ENCODE results near the gene ATP11A. TPM values are rescaled to one million over a fixed set of nuclear protein-coding genes. Genes with fewer than 3 reads are reported as not detected.

ATP11A gene
- total RNA-seq, 1 experiment from 2014 or later = 65.3 TPM

DNA sequence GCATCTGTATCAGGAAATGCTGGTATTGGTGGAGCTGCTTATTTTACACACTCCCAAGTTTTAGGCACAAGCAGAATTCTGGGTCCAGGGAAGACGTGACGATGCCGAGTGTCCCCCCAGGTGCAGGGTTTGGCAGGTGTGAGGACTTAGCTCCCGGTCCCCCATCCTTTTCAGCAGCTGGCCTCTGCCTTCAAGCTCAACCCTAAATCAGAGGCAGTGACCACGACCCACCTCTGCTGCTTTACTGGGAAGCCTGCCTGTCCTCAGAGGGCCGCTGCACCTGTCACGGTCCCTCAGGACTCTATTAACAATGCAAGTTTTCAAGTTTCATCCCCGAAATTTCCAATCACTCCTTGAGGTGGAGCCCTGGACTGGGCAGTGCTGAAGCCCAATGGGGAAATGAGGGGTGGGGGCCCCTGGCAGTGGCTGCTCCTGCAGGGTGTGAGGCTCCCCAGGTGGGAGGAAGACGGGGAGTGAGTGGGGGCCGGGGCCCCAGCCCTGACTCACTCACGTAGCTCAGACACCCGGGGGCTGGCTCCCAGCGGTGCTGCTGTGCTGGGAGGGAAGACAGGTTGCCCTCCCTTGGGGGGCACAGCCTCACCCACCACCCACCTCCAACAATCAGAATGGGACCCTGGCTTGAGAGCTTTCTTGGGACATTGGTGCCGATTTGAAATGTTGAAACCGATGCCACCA lies 186.6 kb downstream of the ATP11A start:
- Histone ChIP-seq H3K56ac (ENCODE audit: insufficient read length, low read depth, low read length) (no peak overlapping the region), H3K27me3 (ENCODE audit: insufficient read depth, low read length) (no peaks in the 10 kb centered on the region), H4K8ac (replicated peaks; ENCODE audit: insufficient read length, low read depth, low read length) (no peak overlapping the region), H4K20me1 (ENCODE audit: control insufficient read depth, insufficient read depth, insufficient read length) (no peaks in the 10 kb centered on the region), H2BK12ac (ENCODE audit: insufficient read length, low read depth, low read length) (no peak overlapping the region), H2BK120ac (ENCODE audit: low read depth, low read length, poor library complexity, severe bottlenecking) (no peak overlapping the region), H2BK20ac (ENCODE audit: low read depth, low read length, poor library complexity, severe bottlenecking) (no peak overlapping the region), H3K4me1 (ENCODE audit: insufficient read depth, low read length) (no peaks in the 10 kb centered on the region), H3K9me3 (ENCODE audit: control insufficient read depth, low read depth, low read length) (no peaks in the 10 kb centered on the region), H3K4me2 (ENCODE audit: insufficient read depth, insufficient read length, low read length) (no peak overlapping the region), H3K23me2 (ENCODE audit: insufficient read length, low read depth, low read length, poor library complexity, severe bottlenecking) (no peaks in the 10 kb centered on the region), H3K4ac (ENCODE audit: low read depth, low read length) (no peak overlapping the region), H3K18ac (ENCODE audit: insufficient read length, low read depth, low read length) (no peak overlapping the region), H3K23ac (ENCODE audit: insufficient read length, low read depth, low read length) (no peak overlapping the region), H3K79me2 (ENCODE audit: insufficient read depth, low read length) (no peaks in the 10 kb centered on the region), H3K14ac (ENCODE audit: insufficient read depth, low read length) (no peak overlapping the region; the same call in 1 of the 2 replicates), H3T11ph (ENCODE audit: low read length) (no peak overlapping the region), H2BK5ac (ENCODE audit: insufficient read length, low read length) (no peak overlapping the region), H2AK5ac (ENCODE audit: insufficient read length, low read length) (no peak overlapping the region), H2AFZ (ENCODE audit: low read length) (no peak overlapping the region), H4K91ac (ENCODE audit: insufficient read length, low read depth, low read length) (no peak overlapping the region), H3K79me1 (ENCODE audit: insufficient read depth, low read depth, low read length, poor library complexity, severe bottlenecking) (no peaks in the 10 kb centered on the region), H3K27ac (ENCODE audit: insufficient read length, low read depth, low read length) (no peak overlapping the region), H2BK15ac (ENCODE audit: low read depth, low read length) (no peak overlapping the region), H3K9ac (ENCODE audit: extremely low read depth, insufficient read length, low read length) (no peak overlapping the region), H4K5ac (ENCODE audit: insufficient read length, low read depth, low read length) (no peak overlapping the region)
- no peak for DNase-seq
- Mint-ChIP-seq H3K27me3 (ENCODE audit: low read depth) (no peaks in the 10 kb centered on the region), H3K27ac (no peak overlapping the region), H3K4me1 (peaks cover 6 to 14% of the 10 kb centered on the region in 2 experiments; a peak in 3 of 4 replicates), H3K9me3 (peaks cover 7 to 14% of the 10 kb centered on the region in 2 experiments), H3K4me3 (no peak overlapping the region), H3K36me3 (ENCODE audit: insufficient read depth in 1 of 3, low read depth in 3 of 3) (peaks cover 22 to 70% (median 60%) of the 10 kb centered on the region in 3 experiments)
- TF ChIP-seq, protein P1, sequence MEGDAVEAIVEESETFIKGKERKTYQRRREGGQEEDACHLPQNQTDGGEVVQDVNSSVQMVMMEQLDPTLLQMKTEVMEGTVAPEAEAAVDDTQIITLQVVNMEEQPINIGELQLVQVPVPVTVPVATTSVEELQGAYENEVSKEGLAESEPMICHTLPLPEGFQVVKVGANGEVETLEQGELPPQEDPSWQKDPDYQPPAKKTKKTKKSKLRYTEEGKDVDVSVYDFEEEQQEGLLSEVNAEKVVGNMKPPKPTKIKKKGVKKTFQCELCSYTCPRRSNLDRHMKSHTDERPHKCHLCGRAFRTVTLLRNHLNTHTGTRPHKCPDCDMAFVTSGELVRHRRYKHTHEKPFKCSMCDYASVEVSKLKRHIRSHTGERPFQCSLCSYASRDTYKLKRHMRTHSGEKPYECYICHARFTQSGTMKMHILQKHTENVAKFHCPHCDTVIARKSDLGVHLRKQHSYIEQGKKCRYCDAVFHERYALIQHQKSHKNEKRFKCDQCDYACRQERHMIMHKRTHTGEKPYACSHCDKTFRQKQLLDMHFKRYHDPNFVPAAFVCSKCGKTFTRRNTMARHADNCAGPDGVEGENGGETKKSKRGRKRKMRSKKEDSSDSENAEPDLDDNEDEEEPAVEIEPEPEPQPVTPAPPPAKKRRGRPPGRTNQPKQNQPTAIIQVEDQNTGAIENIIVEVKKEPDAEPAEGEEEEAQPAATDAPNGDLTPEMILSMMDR (conservative IDR thresholded peaks at IDR 0.05) = no peak
- WGBS (ENCODE audit: extremely low coverage, insufficient read length, low lambda C conversion rate) = no CpG with 5 or more reads among the region's 15 CpGs

All from H9 (cell line).